Measurements from ENCODE around the gene CBY2.

GRCh38 chr13:45715351-45715750 lies 13.2 kb downstream of the CBY2 start:
- TF ChIP-seq POLR2A (IDR thresholded peaks at IDR 0.05; ENCODE audit: low read length) (no peak), GATA1 (IDR thresholded peaks at IDR 0.05; ENCODE audit: low read depth, low read length) (no peak)

Data from erythroblast (primary cell).